Stimulated activated CD4-positive, alpha-beta T cell treated with anti-CD3 and anti-CD28 coated beads, Interleukin-12 subunit alpha, Interleukin-12 subunit beta, amount 100 ng/mL, for 24 hours (primary cell): Measurements from ENCODE around the gene EFNB3.

Experiments used
- DNase-seq, 2 experiments: peaks; one replicate each; pipeline ENCODE4 v3.0.0-alpha.2; 2020; ENCODE audit warnings: low read depth in 2 of 2

Gene EFNB3

DNA sequence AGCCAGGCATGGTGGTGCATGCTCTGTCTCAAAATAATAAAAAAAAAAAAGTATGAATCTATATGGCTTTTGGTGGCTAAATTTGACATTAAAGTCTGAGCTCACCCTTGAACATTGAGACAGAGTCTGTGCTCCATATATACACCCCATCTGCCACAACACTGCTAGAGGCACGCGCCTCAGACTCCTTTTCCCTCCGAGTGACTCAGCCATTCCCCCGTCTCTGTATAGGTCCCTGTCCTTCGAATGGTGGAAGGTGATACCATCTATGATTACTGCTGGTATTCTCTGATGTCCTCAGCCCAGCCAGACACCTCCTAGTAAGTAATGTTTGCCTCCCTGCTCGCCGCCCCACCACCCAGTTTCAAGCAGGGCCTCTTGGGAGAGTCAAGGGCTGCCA is 4.5 kb upstream of the EFNB3 start:
- DNase-seq: no peak

DNA sequence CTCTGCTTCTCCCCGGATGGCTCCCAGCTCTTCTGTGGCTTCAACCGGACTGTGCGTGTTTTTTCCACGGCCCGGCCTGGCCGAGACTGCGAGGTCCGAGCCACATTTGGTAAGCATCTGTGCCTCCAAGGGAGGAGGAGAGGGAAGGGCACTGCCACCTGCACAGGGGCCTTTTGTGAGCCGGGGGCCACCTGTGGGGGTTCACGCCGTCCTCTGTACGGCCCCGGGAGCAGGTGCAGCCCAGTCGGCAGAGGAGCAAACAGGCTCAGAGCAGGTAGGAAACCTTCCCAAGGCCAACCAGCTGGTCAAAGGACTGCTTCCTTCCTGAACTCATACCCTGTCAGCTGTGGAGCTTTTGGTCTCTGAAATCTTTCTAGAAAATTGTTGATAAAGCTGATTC is 3.3 kb upstream of the EFNB3 start:
- no peak for DNase-seq

DNA sequence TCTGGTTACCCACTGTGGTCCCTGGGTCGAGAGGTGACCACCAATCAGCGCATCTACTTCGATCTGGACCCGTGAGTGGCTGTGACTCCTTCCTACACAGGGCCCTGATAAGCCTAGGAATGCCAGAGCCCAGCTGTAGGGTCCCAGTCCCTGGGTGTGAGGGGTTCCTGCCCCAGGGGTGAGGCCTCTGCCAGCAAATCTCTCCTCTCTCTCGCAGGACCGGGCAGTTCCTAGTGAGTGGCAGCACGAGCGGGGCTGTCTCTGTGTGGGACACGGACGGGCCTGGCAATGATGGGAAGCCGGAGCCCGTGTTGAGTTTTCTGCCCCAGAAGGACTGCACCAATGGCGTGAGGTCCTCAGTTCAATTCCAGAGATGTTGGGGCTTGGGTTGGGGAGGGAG is 2.2 kb upstream of the EFNB3 start:
- DNase-seq: no peak

DNA sequence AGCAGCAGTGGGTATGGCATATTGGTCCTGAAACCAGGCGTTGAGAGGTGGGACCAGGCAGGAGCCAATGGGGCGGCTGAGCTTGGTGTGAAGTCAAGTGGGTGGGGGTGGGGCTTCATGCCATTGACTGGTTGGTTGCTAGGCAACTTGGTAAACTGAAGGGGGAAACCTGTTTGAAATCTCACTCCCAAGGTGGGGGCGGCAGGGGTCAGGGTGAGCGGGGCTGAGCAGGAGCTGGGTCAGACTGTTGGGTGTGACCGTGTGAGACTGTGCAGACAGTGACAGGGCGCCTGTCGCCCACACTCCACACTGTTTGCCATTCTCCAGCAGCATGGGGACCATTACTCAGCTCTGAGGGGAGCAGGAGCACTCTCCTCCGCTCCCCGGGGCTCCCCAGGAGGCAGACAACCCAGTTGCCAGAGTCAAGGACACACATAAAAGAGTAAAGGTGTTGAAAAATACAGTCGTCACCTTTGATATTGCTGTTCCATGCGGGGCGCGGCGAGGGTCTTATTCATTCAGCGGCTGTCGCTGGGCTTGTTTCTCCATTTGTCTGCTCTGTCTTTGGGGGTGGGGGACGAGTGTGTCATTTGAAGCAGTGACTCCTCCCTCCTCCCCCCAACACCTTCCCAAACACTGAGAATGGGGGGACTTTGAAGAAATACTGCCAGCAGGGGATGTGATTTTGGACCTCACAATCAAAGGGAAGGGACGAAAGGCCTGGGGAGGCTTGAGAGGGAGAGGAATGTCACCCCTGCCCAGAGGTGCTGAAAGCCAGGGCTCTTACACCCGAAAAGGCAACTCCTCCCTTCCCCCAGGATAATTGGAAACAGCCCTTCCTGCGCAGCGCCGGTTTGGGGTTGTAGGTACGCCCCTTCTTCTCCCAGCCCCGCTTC is 1.2 kb upstream of the EFNB3 start:
- no peak for DNase-seq

DNA sequence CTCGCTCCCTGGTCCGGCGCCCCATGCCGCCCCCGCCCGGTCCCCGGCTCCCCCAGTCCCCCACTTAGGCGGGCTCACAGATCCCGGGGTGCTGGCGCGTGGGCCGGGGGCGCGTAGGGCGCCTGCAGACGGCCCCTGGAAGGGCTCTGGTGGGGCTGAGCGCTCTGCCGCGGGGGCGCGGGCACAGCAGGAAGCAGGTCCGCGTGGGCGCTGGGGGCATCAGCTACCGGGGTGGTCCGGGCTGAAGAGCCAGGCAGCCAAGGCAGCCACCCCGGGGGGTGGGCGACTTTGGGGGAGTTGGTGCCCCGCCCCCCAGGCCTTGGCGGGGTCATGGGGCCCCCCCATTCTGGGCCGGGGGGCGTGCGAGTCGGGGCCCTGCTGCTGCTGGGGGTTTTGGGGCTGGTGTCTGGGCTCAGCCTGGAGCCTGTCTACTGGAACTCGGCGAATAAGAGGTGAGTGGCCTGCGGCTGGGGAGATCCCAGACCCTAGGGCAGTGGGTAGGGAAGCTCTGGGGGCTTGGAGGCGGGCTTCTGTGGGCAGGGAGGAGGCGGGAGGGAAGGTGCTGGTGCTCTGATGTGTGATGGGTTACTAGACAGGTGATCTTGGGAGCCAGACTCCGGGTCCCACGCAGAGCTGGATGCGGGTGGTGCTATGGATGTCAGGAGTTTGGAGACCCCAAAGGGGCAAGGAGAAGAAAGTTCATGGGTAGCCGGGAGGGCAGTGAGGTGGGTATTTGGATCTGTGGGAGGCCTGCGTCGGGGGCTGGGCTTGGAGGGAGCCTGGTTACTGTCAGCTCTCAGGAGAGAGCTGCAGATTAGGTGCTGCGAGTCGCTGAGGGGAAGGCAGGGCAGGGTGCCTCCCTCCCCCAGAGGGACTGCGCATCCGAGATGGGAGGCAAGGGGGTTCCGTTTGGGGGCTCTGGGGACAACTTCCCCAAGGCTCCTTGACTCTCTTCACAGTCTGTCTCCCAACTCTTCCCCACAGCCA is 560 bp downstream of the EFNB3 start:
- no peak for DNase-seq

DNA sequence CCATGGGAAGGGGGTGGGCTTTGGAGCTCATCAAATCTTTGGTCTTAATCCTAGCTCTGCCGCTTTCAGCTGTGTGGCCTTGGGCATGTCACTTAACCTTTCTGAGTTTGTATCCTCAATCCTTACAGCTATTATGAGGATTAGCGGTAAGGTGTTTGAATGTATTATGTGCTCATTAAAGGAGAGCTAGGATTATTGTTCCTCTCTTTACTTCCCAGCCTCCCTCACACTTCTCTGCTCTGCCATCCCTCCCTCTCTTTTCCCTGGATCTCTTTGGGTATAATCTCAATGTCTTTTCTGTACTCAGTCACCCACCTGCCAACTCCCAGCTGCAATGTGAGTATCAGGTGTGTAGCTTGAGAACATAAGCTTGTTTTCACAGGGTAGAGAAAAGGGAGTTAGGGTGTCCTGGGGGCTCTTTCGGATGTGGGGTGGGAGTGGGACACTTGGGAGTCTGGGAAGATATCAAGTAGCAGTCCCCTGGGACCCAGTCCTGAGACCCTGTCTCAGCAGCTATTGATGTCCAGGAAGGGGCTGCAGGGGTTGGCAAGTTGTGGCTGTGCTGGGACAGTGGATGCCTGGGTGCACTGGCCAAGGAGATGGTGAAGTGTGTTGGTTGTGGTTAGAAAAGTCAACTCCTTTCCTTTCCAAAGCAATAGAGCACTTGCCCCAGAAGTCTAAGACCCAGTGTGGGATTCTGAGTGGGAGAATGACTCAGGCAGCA is 1.8 kb downstream of the EFNB3 start:
- no peak for DNase-seq

DNA sequence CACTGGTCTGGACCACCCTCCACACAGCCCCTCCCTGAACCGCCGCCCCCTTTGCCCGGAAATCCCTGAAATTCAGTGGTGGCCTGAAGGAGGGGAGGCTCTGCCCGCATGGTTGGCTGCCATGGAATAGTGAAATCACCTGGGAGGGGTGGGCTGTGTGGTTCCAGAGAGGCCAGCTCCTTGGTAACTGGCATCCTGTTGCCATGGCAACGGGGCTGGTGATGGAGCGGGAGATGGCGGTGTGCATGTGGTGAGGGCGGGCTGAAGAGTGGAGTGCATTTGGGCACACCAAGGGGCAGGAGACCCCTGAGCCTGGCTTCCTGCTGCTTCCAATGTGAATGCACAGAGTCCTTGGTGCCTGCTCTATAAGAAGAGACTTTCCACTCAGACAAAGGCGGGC is 2.4 kb downstream of the EFNB3 start:
- DNase-seq: no peak

DNA sequence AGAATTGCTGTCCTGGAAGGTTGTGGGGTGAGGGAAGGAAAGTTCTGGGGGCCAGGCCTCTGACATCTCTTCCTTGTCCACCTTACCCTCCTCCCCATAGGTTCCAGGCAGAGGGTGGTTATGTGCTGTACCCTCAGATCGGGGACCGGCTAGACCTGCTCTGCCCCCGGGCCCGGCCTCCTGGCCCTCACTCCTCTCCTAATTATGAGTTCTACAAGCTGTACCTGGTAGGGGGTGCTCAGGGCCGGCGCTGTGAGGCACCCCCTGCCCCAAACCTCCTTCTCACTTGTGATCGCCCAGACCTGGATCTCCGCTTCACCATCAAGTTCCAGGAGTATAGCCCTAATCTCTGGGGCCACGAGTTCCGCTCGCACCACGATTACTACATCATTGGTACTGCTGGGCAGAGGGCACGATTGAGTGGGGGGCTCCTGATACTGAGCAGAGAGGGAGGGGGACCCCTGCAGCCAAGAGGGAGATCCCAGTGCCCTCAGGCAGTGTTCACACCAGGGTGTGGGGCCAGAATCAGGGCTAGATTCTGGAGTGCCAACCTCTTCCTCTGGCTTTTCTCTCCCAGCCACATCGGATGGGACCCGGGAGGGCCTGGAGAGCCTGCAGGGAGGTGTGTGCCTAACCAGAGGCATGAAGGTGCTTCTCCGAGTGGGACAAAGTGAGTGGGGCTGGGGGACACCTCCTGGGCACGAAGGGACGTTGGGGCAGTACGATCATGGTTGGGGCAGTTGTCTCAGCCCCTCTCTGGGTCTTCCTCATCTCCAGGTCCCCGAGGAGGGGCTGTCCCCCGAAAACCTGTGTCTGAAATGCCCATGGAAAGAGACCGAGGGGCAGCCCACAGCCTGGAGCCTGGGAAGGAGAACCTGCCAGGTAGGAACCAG is 3.1 kb downstream of the EFNB3 start:
- DNase-seq: no peak

DNA sequence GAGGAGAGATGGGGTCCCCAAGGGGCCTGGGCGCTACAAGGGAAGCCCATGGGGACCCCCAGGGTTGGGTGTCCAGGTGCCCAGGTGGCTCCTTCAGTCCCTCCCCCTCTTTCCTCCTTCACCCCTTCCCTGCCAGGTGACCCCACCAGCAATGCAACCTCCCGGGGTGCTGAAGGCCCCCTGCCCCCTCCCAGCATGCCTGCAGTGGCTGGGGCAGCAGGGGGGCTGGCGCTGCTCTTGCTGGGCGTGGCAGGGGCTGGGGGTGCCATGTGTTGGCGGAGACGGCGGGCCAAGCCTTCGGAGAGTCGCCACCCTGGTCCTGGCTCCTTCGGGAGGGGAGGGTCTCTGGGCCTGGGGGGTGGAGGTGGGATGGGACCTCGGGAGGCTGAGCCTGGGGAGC is 4.0 kb downstream of the EFNB3 start:
- no peak for DNase-seq

DNA sequence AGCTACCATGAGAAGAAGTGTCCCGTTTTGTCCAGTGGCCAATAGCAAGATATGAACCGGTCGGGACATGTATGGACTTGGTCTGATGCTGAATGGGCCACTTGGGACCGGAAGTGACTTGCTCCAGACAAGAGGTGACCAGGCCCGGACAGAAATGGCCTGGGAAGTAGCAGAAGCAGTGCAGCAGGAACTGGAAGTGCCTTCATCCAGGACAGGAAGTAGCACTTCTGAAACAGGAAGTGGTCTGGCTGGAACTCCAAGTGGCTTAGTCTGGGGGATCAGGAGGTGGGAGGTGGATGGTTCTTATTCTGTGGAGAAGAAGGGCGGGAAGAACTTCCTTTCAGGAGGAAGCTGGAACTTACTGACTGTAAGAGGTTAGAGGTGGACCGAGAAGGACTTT is 5.3 kb downstream of the EFNB3 start:
- DNase-seq: no peak

DNA sequence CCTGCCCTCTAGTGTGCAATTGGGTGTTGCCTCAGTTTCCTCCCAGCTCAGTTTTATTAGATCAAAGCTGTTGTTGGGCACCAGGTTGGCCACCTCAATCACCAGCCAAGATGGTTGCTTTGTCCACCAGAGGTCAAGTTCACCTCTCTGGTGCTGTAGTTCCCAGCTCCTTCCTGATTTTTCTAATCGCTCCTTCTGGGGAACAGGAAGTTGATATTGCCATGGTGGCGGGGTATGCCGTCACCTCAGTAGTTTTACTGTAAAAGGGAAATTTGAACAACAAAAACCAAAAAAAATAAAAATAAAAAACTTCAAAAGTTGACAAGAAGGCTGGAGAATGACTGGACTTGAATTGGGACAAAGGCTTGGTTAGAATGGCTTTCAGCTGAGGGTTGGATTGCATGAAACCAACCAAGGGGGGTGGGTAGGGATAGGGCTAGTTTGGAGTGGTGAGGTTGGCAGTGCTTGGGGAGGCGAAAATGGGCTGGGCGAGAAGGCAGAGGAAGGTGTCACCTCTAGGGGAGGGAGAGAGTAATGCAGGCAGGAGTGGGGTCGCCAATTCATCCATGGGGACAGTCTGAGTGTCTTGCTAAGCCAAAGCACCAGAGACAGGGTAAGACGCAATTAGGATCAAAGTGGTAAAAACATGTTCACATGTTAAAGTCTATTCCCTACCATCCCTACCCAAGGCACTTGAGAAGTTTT is 6.2 kb downstream of the EFNB3 start:
- no peak for DNase-seq

DNA sequence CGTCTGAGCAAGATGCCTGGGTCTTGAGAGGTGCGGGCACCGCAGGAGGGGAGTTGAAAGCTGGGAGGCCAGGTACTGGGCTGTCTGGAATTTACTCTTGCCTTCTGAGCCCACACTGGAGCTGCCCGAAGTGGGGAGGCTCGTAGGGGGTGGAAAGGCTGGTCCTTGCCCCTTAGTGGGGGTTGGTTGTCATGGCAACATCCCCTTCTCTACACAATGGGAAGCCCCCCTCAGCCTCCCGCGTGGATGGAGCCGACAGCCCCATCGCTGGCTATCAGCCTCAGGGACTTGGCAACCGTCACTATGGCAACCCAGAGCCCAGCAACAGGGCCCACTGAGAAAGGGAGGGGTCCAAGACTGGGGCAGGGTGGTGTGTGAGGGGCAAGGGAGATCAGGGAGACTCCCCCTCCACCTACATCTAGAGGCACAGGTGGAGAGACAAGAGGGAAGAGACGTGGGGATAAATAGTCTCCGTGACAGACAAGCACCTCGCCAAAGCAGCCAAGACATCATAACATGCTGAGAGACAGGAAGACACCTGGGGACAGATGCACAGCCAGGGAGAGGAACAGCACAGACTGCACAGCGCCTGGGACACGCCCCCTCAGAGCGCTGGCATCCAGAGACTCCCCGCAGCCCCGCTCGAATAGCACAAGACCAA is 7.2 kb downstream of the EFNB3 start:
- no peak for DNase-seq

DNA sequence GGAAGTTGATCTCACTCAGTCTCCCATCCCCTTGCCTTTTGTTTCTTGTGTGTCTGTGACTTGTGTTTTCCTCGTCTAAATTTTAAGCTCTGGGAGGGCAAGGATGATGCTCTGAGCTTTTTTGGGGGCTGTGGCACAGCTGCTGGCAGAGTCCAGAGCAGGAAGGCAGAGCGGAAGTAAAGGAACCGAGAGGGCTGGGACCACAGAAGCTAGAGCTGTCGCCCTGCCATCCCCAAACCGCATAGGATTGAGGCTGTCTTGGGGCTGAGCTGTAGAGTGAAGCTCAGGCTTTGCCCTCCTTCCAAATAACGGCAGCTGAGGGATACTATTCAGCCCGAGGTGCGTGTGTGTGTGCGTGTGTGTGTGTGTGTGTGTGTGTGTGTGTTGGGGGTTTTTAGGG is 8.8 kb downstream of the EFNB3 start:
- DNase-seq: no peak

DNA sequence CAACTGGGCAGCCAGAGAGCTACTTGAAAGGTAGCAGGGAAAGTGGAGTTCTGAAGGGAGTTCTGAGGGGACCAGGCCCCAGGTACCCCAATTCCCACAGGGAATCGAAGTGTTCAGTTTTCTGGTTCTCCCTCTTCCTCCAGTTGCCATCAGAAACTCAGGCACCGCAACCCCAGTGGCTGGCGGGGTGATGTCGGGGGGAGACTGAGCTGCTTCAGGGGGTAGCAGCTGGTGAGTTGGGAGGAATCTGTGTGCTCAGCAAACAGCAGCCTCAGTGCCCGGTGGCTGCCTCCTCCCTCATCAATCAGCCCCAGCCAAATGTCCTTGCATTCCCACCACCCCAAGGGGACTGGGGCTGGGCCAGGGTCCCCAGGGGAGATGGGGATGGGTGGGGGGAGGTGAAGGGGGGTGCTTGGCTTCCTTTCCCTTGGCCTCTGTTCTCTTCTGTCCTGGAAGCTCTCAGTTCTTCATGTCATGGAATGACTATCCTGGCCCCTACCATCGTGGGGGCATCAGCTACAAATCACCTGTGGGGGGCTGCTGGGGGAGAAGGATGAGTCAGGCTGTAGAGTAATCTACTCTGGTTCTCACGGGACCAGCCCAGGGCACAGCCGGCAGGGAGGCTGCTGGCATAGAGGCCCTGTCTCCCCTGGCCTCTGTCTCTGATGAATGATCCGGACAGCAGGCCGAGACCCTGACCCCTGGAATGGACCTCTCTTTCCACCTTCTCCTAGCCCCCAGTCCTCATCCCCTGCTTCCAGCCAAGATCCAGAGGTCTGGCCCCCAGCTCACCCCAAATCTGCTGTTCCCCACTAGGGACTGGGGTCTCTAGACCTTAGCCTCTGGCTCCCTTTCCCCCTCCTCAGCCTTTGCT is 10.0 kb downstream of the EFNB3 start:
- DNase-seq: no peak

DNA sequence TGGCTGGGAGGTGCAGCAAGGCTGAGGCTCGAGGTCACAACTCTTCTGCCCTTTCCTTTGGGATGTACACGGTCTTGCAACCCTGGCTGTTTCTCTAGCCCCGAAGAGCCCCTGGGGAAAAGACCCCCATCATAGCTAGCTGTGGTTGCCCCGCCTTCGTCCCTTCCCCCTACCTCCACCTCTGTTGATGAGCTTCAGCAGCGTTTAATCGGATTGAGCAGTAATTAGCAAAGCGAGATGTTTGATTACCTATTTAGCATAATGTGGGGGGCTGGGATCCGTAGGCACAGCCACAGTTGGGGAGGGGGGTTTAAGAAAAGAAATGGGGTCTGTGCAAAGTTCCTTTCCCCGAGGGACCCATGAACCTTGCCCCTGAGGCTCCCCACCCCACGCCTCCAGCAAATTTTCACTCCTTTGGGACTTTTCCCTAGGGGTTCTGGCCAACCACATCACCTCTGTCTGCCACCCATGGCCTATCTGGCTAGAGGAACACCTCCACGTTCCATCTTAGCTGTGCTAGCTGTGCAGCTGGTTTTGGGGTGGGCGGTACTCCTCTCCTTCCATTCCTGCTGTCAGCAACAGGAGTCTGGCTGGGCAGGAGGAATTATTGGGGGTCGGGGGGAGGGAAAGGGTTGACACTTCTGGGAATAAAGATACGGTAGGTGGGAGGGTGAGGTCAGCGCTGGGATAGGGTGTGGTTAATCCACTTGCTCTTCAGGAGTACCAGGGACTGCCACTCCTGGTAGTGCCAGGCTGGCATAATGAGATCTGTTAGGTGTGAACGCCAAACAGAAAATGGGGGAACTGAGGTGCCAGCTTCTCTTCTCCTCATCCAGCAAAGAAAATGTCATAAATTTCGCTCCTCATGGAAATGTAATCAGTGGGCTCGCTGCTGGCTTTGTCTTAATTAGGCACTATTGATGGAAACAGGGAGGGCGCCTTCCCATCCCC is 11.2 kb downstream of the EFNB3 start:
- no peak for DNase-seq

DNA sequence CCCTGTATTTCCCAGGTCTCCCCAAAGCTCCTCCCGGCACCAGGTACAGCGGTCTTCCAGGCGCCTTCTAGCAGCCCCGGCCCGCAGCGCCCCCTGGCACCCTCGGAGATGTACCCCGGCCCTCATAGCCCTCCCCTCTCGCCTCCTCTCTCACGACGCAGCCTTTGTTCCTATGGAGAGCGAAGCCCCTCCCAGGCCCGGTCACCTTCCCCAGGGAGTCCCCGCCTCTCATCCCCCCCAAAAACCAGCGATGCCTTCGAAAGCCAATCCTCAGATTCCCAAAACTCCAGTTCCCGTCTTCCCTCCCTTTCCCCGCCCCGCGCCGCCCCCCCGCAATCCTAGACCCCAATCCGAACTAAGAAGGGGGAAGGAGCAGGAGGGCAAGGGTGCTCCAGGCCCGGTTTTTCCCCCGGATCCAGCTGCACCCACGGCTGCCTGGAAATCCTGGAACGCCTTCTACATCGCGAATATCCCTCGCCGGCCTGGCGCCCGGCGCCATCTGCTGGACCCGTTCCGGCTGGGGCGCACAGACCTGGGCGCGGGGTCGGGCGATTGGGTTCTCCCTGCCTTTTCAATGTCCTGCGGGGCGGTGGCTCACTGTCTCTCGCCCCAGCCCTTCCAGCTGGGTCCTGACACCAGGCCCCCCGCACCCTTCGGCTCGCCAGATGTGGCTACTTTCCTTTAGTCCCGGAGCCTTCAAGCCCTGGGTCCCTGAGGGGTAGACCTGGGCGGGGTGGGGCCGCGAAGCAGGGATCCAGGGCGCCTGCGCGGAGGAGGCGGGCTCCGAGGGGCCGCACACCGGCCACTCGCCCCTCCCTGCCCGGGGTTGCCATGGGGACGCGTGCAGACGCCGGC is 12.1 kb downstream of the EFNB3 start, which contains the start of gene DNAH2:
TSS of gene DNAH2 (plus strand) at position 844 of the 855 bp plus-strand sequence. CDS start 1,991 bp downstream, outside the sequence.
- DNase-seq: peak; percentile 21 to 39
